Astrocyte of the spinal cord (primary cell): ENCODE data around the gene GPR35.
A peak's percentile ranks its signal among the peaks of the same experiment; 100 is the strongest.

ENCODE experiments used
- DNase-seq: peaks from one replicate; pipeline ENCODE4 v3.0.0; 2011; ENCODE audit warnings: low read depth, low spot score
- H3K4me3 ChIP-seq: 2 replicates; pipeline ENCODE4 v1.5.1; 2011; ENCODE audit warnings: low read depth, mild to moderate bottlenecking, low read length, moderate library complexity
- CTCF ChIP-seq: IDR thresholded peaks from 2 replicates; pipeline ENCODE4 v1.5.1; 2012; ENCODE audit warnings: low read depth, mild to moderate bottlenecking, low read length, inconsistent platforms
- in situ Hi-C: cut with HindIII; loops from 2 replicates; pipeline ENCODE4 v1.10.0; 2017; ENCODE audit warnings: low sequenced_read_pairs

Gene GPR35

GRCh38 chr2:240639566-240639965, 14.3 kb downstream of the GPR35 start:
- no peak for DNase-seq
- in situ Hi-C loops: no loop called here
- H3K4me3 ChIP-seq: no peak overlapping the region
- no peak for TF ChIP-seq CTCF

GRCh38 chr2:240640939-240641338, 15.7 kb downstream of the GPR35 start:
- peak; percentile 35 for TF ChIP-seq CTCF
- in situ Hi-C loops: no loop called here
- H3K4me3 ChIP-seq: no peak overlapping the region
- DNase-seq: no peak

- TF ChIP-seq CTCF: no peak
- in situ Hi-C loops: no loop called here
- no peak for DNase-seq
Observed at GRCh38 chr2:240642061-240642805, 17.0 kb downstream of the GPR35 start.

GRCh38 chr2:240642806-240643092, 17.5 kb downstream of the GPR35 start:
- no peak for DNase-seq
- TF ChIP-seq CTCF: no peak
- H3K4me3 ChIP-seq: no peak overlapping the region
- in situ Hi-C loops: no loop called here

More at GRCh38 chr2:240642061-240642805, 17.0 kb downstream of the GPR35 start:
- no peak overlapping the region for H3K4me3 ChIP-seq

DNA sequence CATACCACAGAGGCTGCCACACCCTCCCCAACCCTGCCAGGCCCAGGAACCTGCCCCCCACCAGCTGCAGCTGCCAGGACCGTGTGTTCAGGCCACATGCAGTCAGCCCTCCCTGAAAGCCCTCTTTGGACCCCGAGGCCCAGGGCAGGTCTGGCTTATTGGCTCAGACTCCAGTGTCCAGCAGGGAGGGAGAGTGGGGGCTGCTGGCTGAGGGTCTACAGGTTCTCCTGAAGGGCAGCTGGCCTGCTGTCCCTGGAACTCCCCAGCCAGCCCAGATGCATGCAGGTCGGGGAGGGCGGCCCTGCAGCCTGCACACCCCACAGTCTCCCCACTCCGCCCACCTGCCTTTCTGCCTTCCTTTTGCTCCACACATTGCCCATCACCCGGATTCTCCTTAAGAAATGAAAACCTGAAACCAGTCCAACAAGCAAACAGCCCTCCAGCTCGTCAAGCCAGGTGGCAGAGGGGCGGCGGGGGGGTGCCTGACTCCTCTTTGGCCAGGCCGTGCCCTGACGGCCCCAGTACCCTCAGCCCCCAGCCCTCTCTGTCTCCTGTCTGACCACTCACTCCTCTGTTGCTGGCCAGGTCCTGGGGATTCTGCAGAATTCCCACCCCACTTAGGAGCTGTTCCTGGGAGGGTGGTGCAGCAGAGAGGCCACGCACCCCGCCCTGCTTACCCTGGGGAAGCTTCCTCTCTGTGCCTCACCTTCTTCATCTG, 18.0 kb downstream of the GPR35 start:
- DNase-seq: no peak
- in situ Hi-C loops: no loop called here
- no peak overlapping the region for H3K4me3 ChIP-seq
- TF ChIP-seq CTCF: no peak

DNA sequence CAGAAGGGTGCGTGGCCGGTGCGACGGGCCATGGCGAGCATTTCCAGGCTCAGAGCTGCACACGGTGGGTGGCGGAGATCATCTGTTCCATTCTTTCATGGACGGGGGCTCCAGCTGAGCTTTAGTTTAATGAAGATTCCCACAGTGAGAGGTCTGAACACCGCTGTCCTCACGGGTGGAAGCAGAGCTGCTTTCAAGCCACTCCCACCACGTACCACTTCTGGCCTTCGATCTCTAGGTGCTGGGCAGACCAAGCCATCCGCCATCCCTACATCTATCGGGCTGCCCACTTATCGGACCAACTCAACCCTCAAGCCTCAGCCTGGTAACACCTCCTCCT, 18.5 kb downstream of the GPR35 start:
- in situ Hi-C loops: no loop called here
- no peak for DNase-seq
- H3K4me3 ChIP-seq: no peak overlapping the region
- no peak for TF ChIP-seq CTCF
